HG03342 (cell line): ENCODE measurements around the gene USP15.
"Not testable (repeated sequence)": the region's sequence is repeated elsewhere in the genome, so short reads cannot be mapped to it uniquely, and the experiment has no call there.

Experiments
- ATAC-seq: cut with Tn5 transposase; IDR thresholded peaks from one replicate; pipeline ENCODE4 v1.9.1; 2021; ENCODE audit warnings: mild to moderate bottlenecking, moderate library complexity; ENCODE audit not compliant: unreplicated experiment

Gene USP15

GRCh38 chr12:62317017-62317416 is 56.8 kb downstream of the USP15 start:
- no peak for ATAC-seq

- ATAC-seq, result no peak
These were observed 58.9 kb downstream of the USP15 start for GRCh38 chr12:62319058-62319457.

GRCh38 chr12:62320054-62320453 is 59.9 kb downstream of the USP15 start:
- no peak for ATAC-seq

- ATAC-seq, result no peak
These were observed 63.2 kb downstream of the USP15 start for GRCh38 chr12:62323386-62323785.

- ATAC-seq, result no peak
These were observed 68.2 kb downstream of the USP15 start for GRCh38 chr12:62328296-62328921.

GRCh38 chr12:62331306-62331705 is 71.1 kb downstream of the USP15 start:
- ATAC-seq, result peak; percentile 73

- ATAC-seq, result no peak
These were observed 72.4 kb downstream of the USP15 start for GRCh38 chr12:62332598-62332997.

- no peak for ATAC-seq
These were observed 74.9 kb downstream of the USP15 start for GRCh38 chr12:62335057-62335456.

GRCh38 chr12:62335796-62336195 is 75.6 kb downstream of the USP15 start:
- ATAC-seq, result no peak

GRCh38 chr12:62337643-62338042 is 77.4 kb downstream of the USP15 start:
- ATAC-seq, result not testable (repeated sequence)

- not testable (repeated sequence) for ATAC-seq
These were observed 82.6 kb downstream of the USP15 start for GRCh38 chr12:62342614-62343303.

- ATAC-seq, result not testable (repeated sequence)
These were observed 83.3 kb downstream of the USP15 start for GRCh38 chr12:62343304-62344120.

- not testable (repeated sequence) for ATAC-seq
These were observed 84.7 kb downstream of the USP15 start for GRCh38 chr12:62344731-62345556.

- ATAC-seq, result no peak
These were observed 85.5 kb downstream of the USP15 start for GRCh38 chr12:62345667-62346066.

- ATAC-seq, result no peak
These were observed 86.6 kb downstream of the USP15 start for GRCh38 chr12:62346817-62347216.

- ATAC-seq, result no peak
These were observed 87.9 kb downstream of the USP15 start for GRCh38 chr12:62347922-62348650.

- no peak for ATAC-seq
These were observed 90.3 kb downstream of the USP15 start for GRCh38 chr12:62350554-62350953.

- no peak for ATAC-seq
These were observed 91.1 kb downstream of the USP15 start for GRCh38 chr12:62351326-62351725.

- no peak for ATAC-seq
These were observed 100.8 kb downstream of the USP15 start for GRCh38 chr12:62361048-62361447.

GRCh38 chr12:62363506-62363905 is 103.3 kb downstream of the USP15 start:
- ATAC-seq, result no peak
